ENCODE data around the gene TMEM131L. TPM values are rescaled to one million over a fixed set of nuclear protein-coding genes. Genes with fewer than 3 reads are reported as not detected.

The TMEM131L gene
- total RNA-seq, 3 donors from 2014 or later (not counting 1 experiment from before 2014, with no cell fraction given), result 67.8 to 105 (median 71.1) TPM

- Mint-ChIP-seq H3K9me3 (no peaks in the 10 kb centered on the region), H3K27me3 (ENCODE audit: low read depth in 2 of 2) (no peaks in the 10 kb centered on the region), H3K4me1 (no peaks in the 10 kb centered on the region), H3K36me3 (no peaks in the 10 kb centered on the region), H3K27ac (no peak overlapping the region), H3K4me3 (no peak overlapping the region)
- 83% methylated on average over 1 of the region's 3 CpGs for WGBS (ENCODE audit: insufficient coverage)
- no peak for DNase-seq
- Histone ChIP-seq H3K36me3 (ENCODE audit: control insufficient read depth, insufficient read depth, low read length) (no peaks in the 10 kb centered on the region), H3K4me3 (ENCODE audit: low read length) (no peak overlapping the region), H3K9me3 (ENCODE audit: control insufficient read depth, insufficient read depth, low read length) (no peaks in the 10 kb centered on the region), H3K27me3 (ENCODE audit: control insufficient read depth, insufficient read depth, low read length) (no peaks in the 10 kb centered on the region), H3K4me1 (ENCODE audit: control insufficient read depth, insufficient read depth, low read length) (no peaks in the 10 kb centered on the region), H3K27ac (ENCODE audit: low read length) (no peak overlapping the region)
- no peak for TF ChIP-seq CTCF (IDR thresholded peaks at IDR 0.05)
- intact Hi-C loops (cut with micrococcal nuclease), result no loop called here
- no peak for ATAC-seq
Observed at GRCh38 chr4:153418558-153418957, 47.6 kb upstream of the TMEM131L start.

DNA sequence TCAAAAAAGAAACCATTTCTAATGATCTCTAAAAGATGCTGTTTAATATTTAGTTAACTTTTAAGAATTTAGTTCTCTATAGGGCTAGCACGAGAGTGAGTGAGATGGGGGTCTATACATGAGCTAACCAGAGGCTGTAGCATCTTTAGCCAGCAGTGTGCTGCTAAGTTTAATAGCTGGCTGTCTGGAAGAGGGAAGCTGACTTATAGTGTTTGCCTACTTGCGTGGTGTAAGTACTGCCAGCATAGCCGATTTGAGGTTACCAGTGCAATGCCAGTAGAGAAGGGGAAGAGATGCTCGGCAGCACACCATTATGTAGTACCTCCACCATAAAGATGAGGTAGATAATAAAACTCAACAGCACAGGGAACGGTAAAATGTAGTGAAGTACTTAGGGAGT is 47.1 kb upstream of the TMEM131L start:
- H3K4me3 Mint-ChIP-seq, result no peak overlapping the region
- no peaks in the 10 kb centered on the region for H3K9me3 Mint-ChIP-seq
- H3K27ac ChIP-seq (ENCODE audit: low read length), result no peak overlapping the region
- intact Hi-C loops (cut with micrococcal nuclease), result no loop called here
- no peaks in the 10 kb centered on the region for H3K36me3 ChIP-seq (ENCODE audit: control insufficient read depth, insufficient read depth, low read length)
- no peak for TF ChIP-seq CTCF (IDR thresholded peaks at IDR 0.05)
- ATAC-seq (no peak), DNase-seq (no peak)
- 98% methylated on average over 3 of the region's 5 CpGs for WGBS (ENCODE audit: insufficient coverage)
- H3K4me1 ChIP-seq (ENCODE audit: control insufficient read depth, insufficient read depth, low read length), result no peaks in the 10 kb centered on the region
- no peaks in the 10 kb centered on the region for H3K27me3 ChIP-seq (ENCODE audit: control insufficient read depth, insufficient read depth, low read length)
- no peaks in the 10 kb centered on the region for H3K36me3 Mint-ChIP-seq
- H3K4me1 Mint-ChIP-seq, result no peaks in the 10 kb centered on the region
- H3K27me3 Mint-ChIP-seq (ENCODE audit: low read depth in 2 of 2), result no peaks in the 10 kb centered on the region
- H3K4me3 ChIP-seq (ENCODE audit: low read length), result no peak overlapping the region
- H3K9me3 ChIP-seq (ENCODE audit: control insufficient read depth, insufficient read depth, low read length), result no peaks in the 10 kb centered on the region
- H3K27ac Mint-ChIP-seq, result no peak overlapping the region

DNA sequence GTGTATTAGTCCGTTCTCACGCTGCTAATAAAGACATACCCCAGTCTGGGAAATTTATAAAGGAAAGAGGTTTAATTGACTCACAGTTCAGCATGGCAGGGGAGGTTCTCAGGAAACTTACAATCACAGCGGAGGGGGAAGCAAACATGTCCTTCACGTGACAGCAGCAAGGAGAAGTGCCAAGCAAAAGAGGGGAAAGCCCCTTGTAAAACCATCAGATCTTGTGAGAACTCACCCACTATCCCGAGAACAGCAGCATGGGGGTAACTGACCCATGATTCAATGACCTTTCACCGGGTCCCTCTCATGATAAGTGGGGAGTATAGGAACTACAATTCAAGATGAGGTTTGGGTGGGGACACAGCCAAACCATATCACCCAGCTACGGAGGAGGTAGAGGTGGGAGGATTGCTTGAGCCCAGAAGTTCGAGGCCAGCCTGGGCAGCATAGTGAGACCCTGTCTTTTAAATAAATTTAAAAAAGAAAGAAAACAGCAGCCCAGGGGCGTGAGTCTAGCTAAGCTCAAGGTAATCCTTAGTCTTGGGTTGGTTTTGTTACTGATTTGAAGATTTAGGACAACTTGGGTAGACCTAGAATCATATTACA is 46.4 kb upstream of the TMEM131L start:
- Histone ChIP-seq H3K9me3 (ENCODE audit: control insufficient read depth, insufficient read depth, low read length) (no peaks in the 10 kb centered on the region), H3K27ac (ENCODE audit: low read length) (no peak overlapping the region), H3K36me3 (ENCODE audit: control insufficient read depth, insufficient read depth, low read length) (no peaks in the 10 kb centered on the region), H3K27me3 (ENCODE audit: control insufficient read depth, insufficient read depth, low read length) (no peaks in the 10 kb centered on the region), H3K4me3 (ENCODE audit: low read length) (no peak overlapping the region), H3K4me1 (ENCODE audit: control insufficient read depth, insufficient read depth, low read length) (no peaks in the 10 kb centered on the region)
- no peak for DNase-seq
- Mint-ChIP-seq H3K4me3 (no peak overlapping the region), H3K4me1 (no peaks in the 10 kb centered on the region), H3K27me3 (ENCODE audit: low read depth in 2 of 2) (no peaks in the 10 kb centered on the region), H3K9me3 (no peaks in the 10 kb centered on the region), H3K36me3 (no peaks in the 10 kb centered on the region), H3K27ac (no peak overlapping the region)
- WGBS (ENCODE audit: insufficient coverage), result 88% methylated on average over 8 of the region's 9 CpGs
- ATAC-seq, result no peak
- TF ChIP-seq CTCF (IDR thresholded peaks at IDR 0.05), result no peak
- intact Hi-C loops (cut with micrococcal nuclease), result no loop called here

- Mint-ChIP-seq H3K36me3 (no peaks in the 10 kb centered on the region), H3K9me3 (no peaks in the 10 kb centered on the region), H3K4me3 (no peak overlapping the region), H3K27me3 (ENCODE audit: low read depth in 2 of 2) (no peaks in the 10 kb centered on the region), H3K4me1 (no peaks in the 10 kb centered on the region), H3K27ac (no peak overlapping the region)
- WGBS (ENCODE audit: insufficient coverage), result 91% methylated on average over 2 of the region's 2 CpGs
- no peak for TF ChIP-seq CTCF (IDR thresholded peaks at IDR 0.05)
- ATAC-seq (no peak), DNase-seq (no peak)
- intact Hi-C loops (cut with micrococcal nuclease), result no loop called here
- Histone ChIP-seq H3K27ac (ENCODE audit: low read length) (no peak overlapping the region), H3K9me3 (ENCODE audit: control insufficient read depth, insufficient read depth, low read length) (no peaks in the 10 kb centered on the region), H3K36me3 (ENCODE audit: control insufficient read depth, insufficient read depth, low read length) (no peaks in the 10 kb centered on the region), H3K4me1 (ENCODE audit: control insufficient read depth, insufficient read depth, low read length) (no peaks in the 10 kb centered on the region), H3K4me3 (ENCODE audit: low read length) (no peak overlapping the region), H3K27me3 (ENCODE audit: control insufficient read depth, insufficient read depth, low read length) (no peaks in the 10 kb centered on the region)
Observed at GRCh38 chr4:153420361-153420760, 45.8 kb upstream of the TMEM131L start.
